Tibial nerve (tissue), 4 donors: ENCODE measurements around the gene GALK1. TPM values are rescaled to one million over a fixed set of nuclear protein-coding genes. Genes with fewer than 3 reads are reported as not detected.
"Not testable (repeated sequence)": the region's sequence is repeated elsewhere in the genome, so short reads cannot be mapped to it uniquely, and the experiment has no call there.

Experiments
- DNase-seq, 2 donors: peaks; one replicate each; pipeline ENCODE4 v3.0.0-alpha.2; 2019; ENCODE audit warnings: low spot score in 2 of 2
- H3K27ac ChIP-seq, 4 donors: fragments of 200-600 bp; sonication (generic) in 3 of 4; one replicate each; pipeline ENCODE4 v1.5.1; 2017 to 2019; ENCODE audit warnings: mild to moderate bottlenecking in 1 of 4
- H3K27me3 ChIP-seq, 2 donors: fragments of 200-600 bp; sonication (generic) in 1 of 2; one replicate each; pipeline versions ENCODE4 v1.5.1 to v1.6.0; 2017 to 2019
- H3K36me3 ChIP-seq, 3 donors: fragments of 200-600 bp; sonication (generic); one replicate each; pipeline ENCODE4 v1.5.1; 2018 to 2019
- H3K4me1 ChIP-seq, 4 donors: fragments of 200-600 bp; sonication (generic) in 3 of 4; one replicate each; pipeline ENCODE4 v1.5.1; 2017 to 2019
- H3K4me3 ChIP-seq, 4 donors: fragments of 200-600 bp; sonication (generic) in 3 of 4; one replicate each; pipeline ENCODE4 v1.5.1; 2017 to 2019; ENCODE audit warnings: mild to moderate bottlenecking in 1 of 4, moderate library complexity in 1 of 4
- H3K9me3 ChIP-seq, 4 donors: fragments of 200-600 bp; sonication (generic) in 3 of 4; one replicate each; pipeline ENCODE4 v1.5.1; 2017 to 2019
- EP300 ChIP-seq, 2 donors: sonication (generic); formaldehyde crosslinking; IDR thresholded peaks; one replicate each; pipeline ENCODE4 v1.6.1; 2017; ENCODE audit warnings: antibody characterized with exemption in 2 of 2, mild to moderate bottlenecking in 1 of 2
- POLR2A ChIP-seq, 2 donors: fragments of 450-650 bp; IDR thresholded peaks; one replicate each; pipeline ENCODE4 v1.6.1; 2017; ENCODE audit warnings: antibody characterized with exemption in 2 of 2, mild to moderate bottlenecking in 2 of 2, moderate library complexity in 2 of 2
- WGBS, 2 donors: methylation state at CpG; one replicate each; pipeline ENCODE4 v1.1.5; 2018; 5-methylcytosine and 5-hydroxymethylcytosine counted together
- total RNA-seq, 4 donors: library from RNA; depleted of rRNA; stranded (reverse); fragments of >200 nt; gene quantifications; one replicate each; pipeline ENCODE4 v1.1.0, GENCODE V29; 2016
- TF ChIP-seq, protein P1 (sequence below), 5 experiments: fragments of 200-600 bp in 3 of 5; fragments of 450-650 bp in 2 of 5; sonication (generic) in 3 of 5; IDR thresholded peaks; one replicate each; pipeline ENCODE4 v1.5.1; 2016 to 2019; ENCODE audit warnings: antibody characterized with exemption in 5 of 5, mild to moderate bottlenecking in 3 of 5, moderate library complexity in 2 of 5

The GALK1 gene
- total RNA-seq, 4 donors from 2014 or later, result 54.5 to 57.5 (median 55.6) TPM

DNA sequence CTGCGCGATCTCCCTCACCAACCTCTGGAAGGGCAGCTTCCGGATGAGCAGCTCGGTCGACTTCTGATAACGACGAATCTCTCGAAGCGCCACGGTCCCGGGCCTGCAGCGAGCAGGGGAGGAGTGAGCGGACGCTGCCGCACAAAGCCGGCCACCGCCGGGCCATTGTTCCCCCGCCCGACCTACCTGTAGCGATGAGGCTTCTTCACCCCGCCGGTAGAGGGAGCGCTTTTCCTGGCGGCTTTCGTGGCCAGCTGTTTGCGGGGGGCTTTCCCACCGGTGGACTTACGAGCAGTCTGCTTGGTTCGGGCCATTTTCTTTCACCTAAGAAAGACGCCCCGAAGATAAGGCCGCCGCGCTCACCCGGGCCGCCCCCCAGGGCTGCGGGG lies 13.9 kb upstream of the GALK1 start:
- peaks cover 8 to 52% (median 9%) of the 10 kb centered on the region in 3 donors for H3K36me3 ChIP-seq
- TF ChIP-seq POLR2A (IDR thresholded peaks at IDR 0.05), result no peak
- TF ChIP-seq, protein P1, sequence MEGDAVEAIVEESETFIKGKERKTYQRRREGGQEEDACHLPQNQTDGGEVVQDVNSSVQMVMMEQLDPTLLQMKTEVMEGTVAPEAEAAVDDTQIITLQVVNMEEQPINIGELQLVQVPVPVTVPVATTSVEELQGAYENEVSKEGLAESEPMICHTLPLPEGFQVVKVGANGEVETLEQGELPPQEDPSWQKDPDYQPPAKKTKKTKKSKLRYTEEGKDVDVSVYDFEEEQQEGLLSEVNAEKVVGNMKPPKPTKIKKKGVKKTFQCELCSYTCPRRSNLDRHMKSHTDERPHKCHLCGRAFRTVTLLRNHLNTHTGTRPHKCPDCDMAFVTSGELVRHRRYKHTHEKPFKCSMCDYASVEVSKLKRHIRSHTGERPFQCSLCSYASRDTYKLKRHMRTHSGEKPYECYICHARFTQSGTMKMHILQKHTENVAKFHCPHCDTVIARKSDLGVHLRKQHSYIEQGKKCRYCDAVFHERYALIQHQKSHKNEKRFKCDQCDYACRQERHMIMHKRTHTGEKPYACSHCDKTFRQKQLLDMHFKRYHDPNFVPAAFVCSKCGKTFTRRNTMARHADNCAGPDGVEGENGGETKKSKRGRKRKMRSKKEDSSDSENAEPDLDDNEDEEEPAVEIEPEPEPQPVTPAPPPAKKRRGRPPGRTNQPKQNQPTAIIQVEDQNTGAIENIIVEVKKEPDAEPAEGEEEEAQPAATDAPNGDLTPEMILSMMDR (IDR thresholded peaks at IDR 0.05), result peak; percentile 35 to 63 (median 41)
- H3K9me3 ChIP-seq, result no peaks in the 10 kb centered on the region
- DNase-seq, result no peak
- no peaks in the 10 kb centered on the region for H3K27me3 ChIP-seq
- peaks cover 0 to 55% (median 22%) of the 10 kb centered on the region in 4 donors for H3K4me1 ChIP-seq
- H3K4me3 ChIP-seq, result peak overlapping the region; percentile 79 to 94 (median 90)
- WGBS, 2 donors, result 0% methylated on average over 13 to 37 of the region's 38 CpGs
- H3K27ac ChIP-seq, result peak overlapping the region; percentile 97 to 99 (median 99)

DNA sequence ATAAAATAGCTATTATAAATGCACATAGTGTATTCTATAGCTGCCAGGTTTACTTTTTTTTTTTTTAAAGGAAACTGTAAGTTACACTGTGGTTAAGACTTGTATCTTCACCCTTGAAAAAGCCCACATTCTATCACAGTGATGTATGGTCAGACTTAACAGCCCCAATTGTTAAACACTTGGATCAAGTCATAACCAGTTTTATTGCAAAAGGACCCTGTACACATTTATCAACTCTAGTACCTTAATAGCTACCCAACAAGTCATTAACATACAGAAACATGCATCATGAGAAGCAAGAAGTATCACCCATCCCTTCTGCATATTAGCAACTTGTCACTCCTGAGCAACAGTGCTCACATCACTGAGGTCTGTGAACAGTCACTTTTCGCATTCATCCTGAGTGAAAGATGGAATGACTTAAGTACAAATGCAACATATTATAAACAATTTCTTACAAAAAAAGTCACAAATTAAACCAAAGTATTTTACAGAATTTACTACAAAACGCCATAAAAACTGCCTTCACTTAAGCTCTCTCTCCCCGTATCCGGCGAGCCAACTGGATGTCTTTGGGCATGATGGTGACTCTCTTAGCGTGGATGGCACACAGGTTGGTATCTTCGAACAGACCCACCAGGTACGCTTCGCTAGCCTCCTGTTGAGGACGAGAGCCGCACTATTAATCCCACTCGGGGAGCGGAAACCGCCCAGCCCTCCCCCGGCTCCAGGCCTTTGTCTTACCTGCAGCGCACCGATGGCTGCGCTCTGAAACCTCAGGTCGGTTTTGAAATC lies 13.3 kb upstream of the GALK1 start:
- Histone ChIP-seq H3K4me1 (peaks cover 0 to 52% (median 17%) of the 10 kb centered on the region in 4 donors), H3K4me3 (peak overlapping the region; percentile 79 to 94 (median 90)), H3K36me3 (peaks cover 8 to 55% (median 9%) of the 10 kb centered on the region in 3 donors), H3K27ac (peak overlapping the region; percentile 97 to 99 (median 99))
- DNase-seq, H3K9me3 ChIP-seq, H3K27me3 ChIP-seq: not testable (repeated sequence)
- peak in 1 of 2 donors; percentile 5 for TF ChIP-seq EP300 (IDR thresholded peaks at IDR 0.05)
- 1 to 2% methylated on average over 18 to 19 of the region's 19 CpGs for WGBS, 2 donors

DNA sequence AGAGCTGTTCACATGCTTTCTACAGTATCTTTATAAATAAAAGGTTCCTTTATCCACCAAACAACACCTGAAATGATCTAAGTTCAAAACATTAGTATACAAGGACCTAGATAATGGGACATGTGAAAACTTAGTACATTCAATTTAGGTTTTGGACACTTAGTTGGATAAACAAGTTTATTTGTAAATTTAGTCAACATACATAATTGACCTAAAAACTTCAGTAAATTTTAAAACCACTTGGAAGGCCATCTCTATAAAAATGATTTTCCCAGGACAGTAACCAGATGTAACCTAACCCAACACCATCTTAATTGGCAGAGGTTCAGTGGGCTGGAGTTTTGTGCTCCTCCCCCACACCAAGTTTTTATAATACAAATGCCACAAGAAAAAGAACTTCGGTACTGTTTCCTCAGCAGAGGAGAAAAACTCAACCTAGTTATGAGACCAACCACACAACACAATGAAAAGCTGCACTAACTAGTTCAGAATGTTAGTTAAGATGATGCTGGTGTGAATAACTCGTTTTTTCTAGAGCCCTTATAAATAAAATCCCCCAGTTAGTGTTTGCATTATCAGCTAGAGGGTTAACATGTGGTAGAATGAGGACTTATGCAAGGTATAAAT lies 12.4 kb upstream of the GALK1 start:
- DNase-seq, result no peak
- Histone ChIP-seq H3K27me3 (no peaks in the 10 kb centered on the region), H3K4me1 (peaks cover 0 to 57% (median 17%) of the 10 kb centered on the region in 4 donors), H3K27ac (peak overlapping the region; percentile 23 to 99 (median 79)), H3K36me3 (peaks cover 8 to 55% (median 9%) of the 10 kb centered on the region in 3 donors), H3K4me3 (peak overlapping the region; percentile 79 to 94 (median 90)), H3K9me3 (no peaks in the 10 kb centered on the region)
- TF ChIP-seq, protein P1 (IDR thresholded peaks at IDR 0.05), result no peak
- no peak for TF ChIP-seq POLR2A (IDR thresholded peaks at IDR 0.05)
- TF ChIP-seq EP300 (IDR thresholded peaks at IDR 0.05), result no peak
- 0 to 3% methylated on average over 2 of the region's 2 CpGs for WGBS, 2 donors

DNA sequence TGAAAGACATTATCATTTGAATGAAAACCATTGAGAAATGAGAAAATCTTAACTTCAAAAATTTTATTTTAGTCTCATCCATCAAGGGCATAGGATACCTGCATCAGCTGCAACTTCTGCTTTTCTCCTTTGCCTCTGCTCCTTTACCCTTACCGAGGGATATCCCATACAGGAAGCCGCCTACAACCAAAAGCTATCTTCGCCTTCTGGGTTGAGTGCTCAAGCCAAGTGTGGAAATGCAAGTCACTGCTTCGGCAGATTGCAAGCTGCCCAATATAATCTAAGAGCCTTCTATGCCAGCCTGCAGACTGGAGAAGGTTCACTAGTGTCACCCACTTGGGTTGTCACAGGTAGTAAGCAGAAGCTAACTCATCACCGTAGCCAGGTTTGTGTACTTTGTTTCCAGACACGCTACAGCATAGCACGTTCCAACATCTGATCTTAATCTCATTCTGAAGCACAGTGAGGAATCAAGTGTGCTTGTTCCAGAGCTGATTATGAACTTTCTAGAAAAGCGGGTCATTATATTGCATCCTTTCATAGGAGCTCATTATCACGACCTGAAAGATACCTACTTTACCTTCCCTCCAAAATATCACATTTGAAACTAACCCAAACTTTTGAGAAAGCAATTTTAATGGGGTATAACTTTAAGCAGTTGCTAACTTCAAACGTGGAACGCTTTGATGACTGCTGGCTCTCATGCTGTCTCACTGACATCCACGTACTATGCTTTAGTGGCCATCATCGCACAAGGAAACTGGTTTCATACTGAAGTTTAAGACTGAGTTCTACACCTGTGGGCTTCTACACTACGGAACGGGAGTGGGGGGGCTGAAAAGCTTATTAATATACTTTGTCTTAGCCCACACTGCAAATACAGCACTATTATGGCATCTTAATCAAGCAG lies 11.6 kb upstream of the GALK1 start:
- no peaks in the 10 kb centered on the region for H3K9me3 ChIP-seq
- H3K36me3 ChIP-seq, result peaks cover 8 to 55% (median 9%) of the 10 kb centered on the region in 3 donors
- peak overlapping the region; percentile 79 to 94 (median 90) for H3K4me3 ChIP-seq
- no peak for DNase-seq
- peaks cover 0 to 63% (median 17%) of the 10 kb centered on the region in 4 donors for H3K4me1 ChIP-seq
- no peak for TF ChIP-seq POLR2A (IDR thresholded peaks at IDR 0.05)
- TF ChIP-seq, protein P1 (IDR thresholded peaks at IDR 0.05), result no peak
- TF ChIP-seq EP300 (IDR thresholded peaks at IDR 0.05), result no peak
- no peaks in the 10 kb centered on the region for H3K27me3 ChIP-seq
- H3K27ac ChIP-seq, result peak overlapping the region; percentile 23 to 99 (median 79)
- 15 to 17% methylated on average over 15 of the region's 15 CpGs for WGBS, 2 donors

DNA sequence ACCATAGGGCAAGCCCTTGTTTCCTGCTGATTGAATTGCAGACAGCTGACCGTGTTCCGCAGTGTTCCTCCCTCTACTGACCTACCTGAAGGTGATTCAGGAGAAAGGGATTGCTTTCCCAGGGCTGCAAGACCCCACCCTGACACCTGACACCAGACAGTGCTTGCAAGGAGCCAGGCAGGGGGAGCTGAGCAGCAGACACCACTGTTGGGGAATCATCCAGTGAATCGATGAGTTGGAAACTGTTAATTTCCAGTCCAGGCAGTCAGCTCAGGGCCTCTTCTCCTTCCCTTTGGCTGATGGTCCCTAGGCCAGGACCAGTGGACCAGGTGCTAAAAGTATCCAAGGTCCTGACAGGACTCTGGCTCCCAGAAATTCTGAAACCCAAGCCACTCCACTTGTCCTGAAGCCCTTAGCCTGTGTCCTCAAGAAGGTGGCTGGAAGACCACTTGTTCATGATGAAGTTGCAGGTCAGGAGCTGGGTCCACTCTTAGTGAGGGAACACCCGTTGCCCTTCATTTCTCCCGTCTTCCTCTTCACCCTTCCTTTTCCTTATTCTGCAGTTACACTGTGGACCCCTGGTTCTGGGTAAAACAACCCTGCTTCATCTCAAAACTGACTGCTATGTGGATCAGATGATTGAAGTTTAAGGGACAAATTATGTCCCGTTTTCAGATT lies 10.1 kb upstream of the GALK1 start:
- Histone ChIP-seq H3K4me1 (peaks cover 0 to 62% (median 17%) of the 10 kb centered on the region in 4 donors), H3K4me3 (peak overlapping the region in 2 of 4 donors; percentile 79 to 91), H3K36me3 (peaks cover 8 to 55% (median 9%) of the 10 kb centered on the region in 3 donors), H3K9me3 (no peaks in the 10 kb centered on the region), H3K27me3 (no peaks in the 10 kb centered on the region), H3K27ac (peak overlapping the region in 2 of 4 donors; percentile 80 to 97)
- 59 to 62% methylated on average over 5 to 6 of the region's 6 CpGs for WGBS, 2 donors
- TF ChIP-seq, protein P1 (IDR thresholded peaks at IDR 0.05), result no peak
- TF ChIP-seq POLR2A (IDR thresholded peaks at IDR 0.05), result no peak
- TF ChIP-seq EP300 (IDR thresholded peaks at IDR 0.05), result peak in 1 of 2 donors; percentile 15
- DNase-seq, result peak in 1 of 2 donors; percentile 8
